Islet precursor cell (in vitro differentiated cells): Measurements from ENCODE around the gene ST8SIA5.
"Not testable (repeated sequence)": the region's sequence is repeated elsewhere in the genome, so short reads cannot be mapped to it uniquely, and the experiment has no call there.

ENCODE experiments used
- DNase-seq: peaks from one replicate; pipeline ENCODE4 v3.0.0-alpha.2; 2018

Gene ST8SIA5, protein sequence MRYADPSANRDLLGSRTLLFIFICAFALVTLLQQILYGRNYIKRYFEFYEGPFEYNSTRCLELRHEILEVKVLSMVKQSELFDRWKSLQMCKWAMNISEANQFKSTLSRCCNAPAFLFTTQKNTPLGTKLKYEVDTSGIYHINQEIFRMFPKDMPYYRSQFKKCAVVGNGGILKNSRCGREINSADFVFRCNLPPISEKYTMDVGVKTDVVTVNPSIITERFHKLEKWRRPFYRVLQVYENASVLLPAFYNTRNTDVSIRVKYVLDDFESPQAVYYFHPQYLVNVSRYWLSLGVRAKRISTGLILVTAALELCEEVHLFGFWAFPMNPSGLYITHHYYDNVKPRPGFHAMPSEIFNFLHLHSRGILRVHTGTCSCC

DNA sequence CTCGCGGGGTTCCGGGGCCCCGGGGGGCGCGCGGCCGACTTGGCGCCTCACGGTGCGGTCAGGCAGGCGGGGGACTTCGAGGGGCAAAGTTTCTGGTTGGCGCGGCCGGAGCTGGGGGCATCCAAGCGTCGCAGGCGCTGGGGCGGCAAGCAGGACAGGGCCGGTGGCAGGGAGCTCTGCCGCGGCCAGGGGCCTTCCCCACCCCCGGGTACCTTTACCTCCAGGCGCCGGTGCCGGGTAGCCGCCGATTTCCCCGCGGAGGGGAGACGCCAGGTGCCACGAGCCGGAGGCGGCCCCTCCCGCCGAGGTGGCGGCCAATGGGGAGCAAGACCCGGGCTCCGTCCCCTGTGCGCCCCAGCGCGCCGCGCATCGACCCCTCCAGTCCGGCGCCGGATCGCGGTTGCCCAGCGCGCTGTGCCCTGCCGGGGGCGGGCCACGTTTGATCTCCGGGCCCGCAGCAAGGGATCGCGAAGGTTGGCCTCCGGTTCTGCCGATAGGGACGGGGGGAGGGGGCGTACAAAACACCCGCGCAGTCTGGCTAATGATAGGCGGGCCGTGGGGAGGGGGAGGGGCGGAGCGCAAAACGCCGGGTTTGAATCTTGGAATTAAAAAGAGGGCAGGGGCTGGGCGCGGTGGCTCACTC is at the start of gene ST8SIA5:
Gene ST8SIA5, minus strand, starts transcription at position 495 of the 643 bp plus-strand sequence. CDS start 545 bp downstream, outside the sequence.
- peak; percentile 70 for DNase-seq

- DNase-seq, result not testable (repeated sequence)
These were observed 39.1 kb upstream of the ST8SIA5 start for GRCh38 chr18:46795945-46796344.

DNA sequence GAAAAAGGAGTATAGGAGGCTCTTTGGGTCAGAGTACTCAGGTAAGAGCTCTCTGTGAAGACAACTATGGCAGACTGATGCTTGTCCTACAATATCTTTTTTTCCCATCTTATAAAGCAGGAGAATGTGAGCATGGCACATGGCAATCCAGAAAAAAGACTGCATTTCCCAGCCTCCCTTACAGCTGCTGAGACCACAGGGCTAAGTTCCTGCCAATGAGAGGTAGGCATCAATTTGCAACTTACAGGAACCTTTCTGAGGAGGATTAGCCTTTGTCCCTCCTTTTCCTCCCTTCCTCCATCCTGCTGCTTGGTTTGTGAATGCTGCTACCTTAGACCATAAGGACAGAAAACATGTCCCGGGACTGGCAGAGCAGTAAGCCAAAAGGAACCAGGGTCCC is 37.8 kb upstream of the ST8SIA5 start:
- DNase-seq, result no peak

- no peak for DNase-seq
These were observed 36.7 kb upstream of the ST8SIA5 start for GRCh38 chr18:46793565-46793964.

- DNase-seq, result no peak
These were observed 32.2 kb upstream of the ST8SIA5 start for GRCh38 chr18:46789088-46789487.

DNA sequence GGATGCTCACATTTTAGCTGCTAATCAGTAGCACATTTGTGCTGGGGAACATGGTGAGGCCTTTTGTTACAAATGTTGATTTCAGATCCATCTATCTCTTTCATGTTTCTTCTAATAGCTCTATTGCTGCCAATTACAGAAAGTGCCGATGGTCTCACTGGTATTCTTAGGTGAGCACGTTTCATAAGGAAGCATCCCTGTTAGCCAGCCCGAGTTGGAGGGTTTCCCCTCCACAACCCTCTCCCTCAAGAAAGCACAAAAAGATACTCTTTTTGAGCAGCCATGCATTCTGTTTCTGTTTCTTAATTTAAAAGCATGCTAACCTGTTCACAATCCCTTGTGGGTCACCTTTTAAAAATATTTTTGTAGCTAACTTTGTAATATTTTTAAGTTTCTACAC is 30.8 kb upstream of the ST8SIA5 start:
- no peak for DNase-seq

DNA sequence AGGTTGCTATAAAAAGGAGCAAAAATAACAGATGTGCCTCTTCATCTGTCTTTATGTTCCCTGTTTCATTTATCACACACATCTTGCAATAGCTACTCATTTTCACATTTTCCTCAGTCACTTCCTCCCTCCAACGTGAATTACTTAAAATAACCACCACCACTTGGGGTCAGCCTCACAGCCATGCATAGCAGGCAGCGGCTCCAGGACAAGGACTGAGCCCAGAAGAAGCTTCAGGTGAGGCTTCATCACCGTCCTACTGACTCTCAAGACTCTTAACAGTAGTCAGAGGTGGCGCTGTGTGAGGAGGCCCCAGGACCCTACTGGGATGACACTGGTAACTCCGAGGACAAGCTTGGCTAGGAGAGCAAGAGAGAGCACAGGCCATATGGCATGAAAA is 15.5 kb upstream of the ST8SIA5 start:
- DNase-seq, result peak; percentile 42

DNA sequence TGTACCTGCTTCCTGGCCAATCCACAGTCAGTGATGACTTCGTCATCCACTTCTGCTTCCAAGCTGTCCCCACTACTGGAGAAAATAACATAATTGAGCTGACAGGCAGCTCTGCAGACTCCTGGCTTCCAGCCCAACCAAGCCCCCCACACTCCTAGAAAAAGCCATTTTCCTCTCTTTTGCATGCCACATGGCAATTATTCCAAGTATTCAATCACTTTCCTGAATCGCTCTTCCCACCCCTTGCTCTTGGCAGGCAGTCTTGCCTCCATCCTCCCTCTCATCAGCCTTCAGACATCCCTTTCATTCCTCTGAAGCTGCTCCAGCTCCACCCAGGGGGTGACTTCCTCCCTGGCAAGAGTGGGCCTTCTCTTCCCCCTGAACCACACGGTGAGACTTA is 14.3 kb upstream of the ST8SIA5 start:
- peak; percentile 26 for DNase-seq

GRCh38 chr18:46770708-46771107 is 13.9 kb upstream of the ST8SIA5 start:
- peak; percentile 7 for DNase-seq

- peak; percentile 29 for DNase-seq
These were observed 11.5 kb upstream of the ST8SIA5 start for GRCh38 chr18:46768166-46768921.

GRCh38 chr18:46767217-46767616 is 10.4 kb upstream of the ST8SIA5 start:
- DNase-seq, result peak; percentile 20

- no peak for DNase-seq
These were observed 7.7 kb upstream of the ST8SIA5 start for GRCh38 chr18:46764586-46764985.

GRCh38 chr18:46761059-46761769 is 4.4 kb upstream of the ST8SIA5 start:
- DNase-seq, result no peak

DNA sequence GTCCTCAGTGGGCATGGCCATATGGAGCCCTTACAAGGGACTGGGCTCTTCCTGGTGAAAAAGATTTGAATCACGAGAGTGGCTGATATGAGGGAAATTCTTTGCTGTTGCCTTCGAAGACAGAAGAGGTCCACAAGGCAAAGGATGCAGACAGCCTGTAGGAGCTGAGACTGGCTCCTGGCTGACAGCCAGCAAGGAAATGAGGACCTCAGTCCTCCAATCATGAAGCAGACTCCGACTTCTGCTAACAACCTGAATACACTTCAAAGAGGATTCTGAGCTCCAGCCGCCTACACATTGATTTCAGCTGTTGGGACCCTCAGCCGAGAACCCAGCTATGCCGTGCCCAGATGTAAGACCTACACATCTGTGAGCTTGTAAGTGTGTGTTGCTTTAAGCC is 3.0 kb upstream of the ST8SIA5 start:
- DNase-seq, result no peak

DNA sequence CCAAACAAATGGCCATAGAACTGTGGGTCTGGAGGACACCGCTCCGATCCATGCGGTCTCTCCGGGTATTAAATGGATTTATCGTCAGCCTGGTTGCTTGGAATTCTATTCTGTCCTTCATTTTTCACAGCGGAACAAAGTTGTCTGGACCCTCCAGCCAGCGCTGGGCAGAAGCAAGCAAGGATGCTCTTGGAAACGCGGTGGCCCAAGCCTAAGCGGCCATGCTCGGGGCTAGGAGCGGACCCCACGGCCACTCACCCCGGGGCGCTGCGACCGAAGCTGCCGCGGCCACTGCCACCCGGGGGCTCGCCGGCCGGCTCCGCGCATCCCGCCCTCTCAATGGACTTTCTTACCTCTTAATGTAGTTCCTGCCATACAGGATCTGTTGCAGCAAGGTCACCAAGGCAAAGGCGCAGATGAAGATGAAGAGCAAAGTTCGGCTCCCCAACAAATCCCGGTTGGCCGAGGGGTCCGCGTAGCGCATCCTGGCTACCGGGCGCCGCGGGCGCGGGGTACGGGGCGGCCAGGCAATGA is 761 bp downstream of the ST8SIA5 start:
- DNase-seq, result no peak

GRCh38 chr18:46755315-46756024 is 1.4 kb downstream of the ST8SIA5 start:
- peak; percentile 50 for DNase-seq

DNA sequence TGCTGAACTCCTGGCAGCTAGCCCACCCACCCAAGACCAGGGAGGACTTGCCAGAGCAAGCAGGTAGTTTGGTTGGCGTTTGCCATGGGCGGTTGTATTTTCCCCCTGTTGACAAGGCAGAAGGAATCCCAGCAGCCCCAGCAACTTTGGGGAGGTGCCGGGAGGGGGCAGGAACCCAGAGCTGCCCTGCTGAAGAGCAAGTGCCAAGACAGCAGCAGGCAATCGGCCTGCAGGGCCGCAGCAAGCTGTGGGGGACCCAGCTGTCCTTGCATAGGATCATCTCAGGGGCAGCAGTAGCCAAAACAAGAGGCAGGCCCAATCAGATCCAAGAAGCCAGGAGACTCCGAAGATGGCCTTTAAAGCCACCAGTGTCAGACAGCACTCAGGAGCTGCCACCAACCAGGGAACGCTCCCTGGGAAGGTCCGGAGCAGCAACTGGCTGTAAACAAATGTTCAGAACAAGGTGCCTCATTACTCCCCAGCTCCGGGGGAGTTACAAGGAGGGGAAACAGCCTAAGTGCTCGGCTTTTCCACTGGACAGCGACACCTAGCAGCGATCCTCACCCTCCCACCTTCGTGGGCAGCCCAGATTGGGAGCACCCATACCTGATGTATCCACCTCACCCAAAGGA is 2.1 kb downstream of the ST8SIA5 start:
- peak; percentile 68 for DNase-seq

- DNase-seq, result no peak
These were observed 2.7 kb downstream of the ST8SIA5 start for GRCh38 chr18:46754188-46754587.

GRCh38 chr18:46751882-46752281 is 5.0 kb downstream of the ST8SIA5 start:
- peak; percentile 45 for DNase-seq

GRCh38 chr18:46750626-46751025 is 6.2 kb downstream of the ST8SIA5 start:
- DNase-seq, result no peak

GRCh38 chr18:46748466-46748865 is 8.4 kb downstream of the ST8SIA5 start:
- no peak for DNase-seq

DNA sequence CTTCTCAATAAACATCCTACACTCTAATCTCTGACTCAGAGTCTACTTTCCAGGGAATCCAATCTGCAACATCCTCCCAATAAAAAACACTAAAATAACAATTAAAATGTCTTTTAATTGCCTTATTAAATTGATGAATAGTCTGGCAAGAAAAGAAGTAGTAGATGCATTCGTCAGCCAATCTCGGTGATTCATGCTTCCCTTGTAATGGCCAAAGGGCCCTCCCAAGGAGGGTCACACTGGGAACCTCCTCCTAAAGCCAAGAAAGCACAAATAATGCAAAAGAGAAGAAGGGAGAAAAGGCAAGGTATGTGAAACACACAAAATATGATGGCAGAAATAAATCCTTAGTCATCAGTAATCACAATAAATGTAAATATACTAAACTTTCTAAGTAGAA is 16.8 kb downstream of the ST8SIA5 start:
- DNase-seq, result no peak
